Omental fat pad (tissue), 4 donors: ENCODE measurements around the gene TMC8. TPM values are rescaled to one million over a fixed set of nuclear protein-coding genes. Genes with fewer than 3 reads are reported as not detected.

ENCODE experiments used
- ATAC-seq: fragments of 150-250 bp; one replicate; pipeline ENCODE4 v1.9.1; 2016; ENCODE audit warnings: mild to moderate bottlenecking, moderate library complexity; ENCODE audit not compliant: low FRiP score
- DNase-seq: peaks from one replicate; pipeline ENCODE4 v3.0.0-alpha.2; 2019; ENCODE audit warnings: low spot score
- CTCF ChIP-seq, 3 donors: fragments of 450-650 bp; IDR thresholded peaks; one replicate each; pipeline ENCODE4 v1.5.1; 2016 to 2017; ENCODE audit warnings: antibody characterized with exemption in 3 of 3, mild to moderate bottlenecking in 3 of 3, moderate library complexity in 2 of 3
- total RNA-seq, 4 donors: library from RNA; depleted of rRNA; stranded (reverse); fragments of >200 nt; gene quantifications; one replicate each; pipeline ENCODE4 v1.1.0, GENCODE V29; 2016

TMC8 gene
- total RNA-seq, 4 donors from 2014 or later: 3.2 to 12.5 (median 6.5) TPM

- no peak for TF ChIP-seq CTCF (IDR thresholded peaks at IDR 0.05)
- no peak for DNase-seq
- no peak for ATAC-seq
These were observed 40.8 kb upstream of the TMC8 start for GRCh38 chr17:78089576-78090281.

GRCh38 chr17:78092794-78093324, 37.7 kb upstream of the TMC8 start:
- DNase-seq (no peak), ATAC-seq (no peak)
- TF ChIP-seq CTCF (IDR thresholded peaks at IDR 0.05): no peak

GRCh38 chr17:78095035-78095434, 35.5 kb upstream of the TMC8 start:
- TF ChIP-seq CTCF (IDR thresholded peaks at IDR 0.05): no peak
- DNase-seq (no peak), ATAC-seq (no peak)

- DNase-seq (no peak), ATAC-seq (no peak)
- no peak for TF ChIP-seq CTCF (IDR thresholded peaks at IDR 0.05)
These were observed 34.5 kb upstream of the TMC8 start for GRCh38 chr17:78096093-78096492.

GRCh38 chr17:78101112-78101511, 29.5 kb upstream of the TMC8 start:
- DNase-seq (no peak), ATAC-seq (no peak)
- no peak for TF ChIP-seq CTCF (IDR thresholded peaks at IDR 0.05)

- TF ChIP-seq CTCF (IDR thresholded peaks at IDR 0.05): no peak
- ATAC-seq (no peak), DNase-seq (no peak)
These were observed 29.0 kb upstream of the TMC8 start for GRCh38 chr17:78101542-78101941.

- DNase-seq (no peak), ATAC-seq (no peak)
- no peak for TF ChIP-seq CTCF (IDR thresholded peaks at IDR 0.05)
These were observed 27.3 kb upstream of the TMC8 start for GRCh38 chr17:78103311-78103710.
